GM12891 (cell line): Measurements from ENCODE around the gene PPP1R3G.

Experiments
- POLR2A ChIP-seq: IDR thresholded peaks from 2 replicates; pipeline ENCODE4 v1.6.1; 2011; ENCODE audit warnings: low read depth, low read length, control low read depth
- POLR2AphosphoS5 ChIP-seq: IDR thresholded peaks from 2 replicates; pipeline ENCODE4 v1.6.1; 2011; ENCODE audit warnings: low read depth, low read length, control low read depth

- no peak for TF ChIP-seq POLR2A
- TF ChIP-seq POLR2AphosphoS5: no peak
These were observed 8.3 kb downstream of the PPP1R3G start for GRCh38 chr6:5093231-5094015.
